Activated CD8-positive, alpha-beta memory T cell treated with anti-CD3 and anti-CD28 coated beads, Interleukin-2, amount 50 U/mL, for 4 hours (primary cell): ENCODE results near the gene PRSS48.
"Not testable (repeated sequence)": the region's sequence is repeated elsewhere in the genome, so short reads cannot be mapped to it uniquely, and the experiment has no call there.

Experiments used
- DNase-seq: peaks from one replicate; pipeline ENCODE4 v3.0.0-alpha.2; 2020

Gene PRSS48

GRCh38 chr4:151276787-151277562 lies at the start of gene PRSS48:
PRSS48 (plus strand) TSS chr4:151277161; CDS start chr4:151277173, 12 bp downstream.
- peak; percentile 17 for DNase-seq

GRCh38 chr4:151227172-151227571 lies 49.8 kb upstream of the PRSS48 start:
- no peak for DNase-seq

GRCh38 chr4:151227731-151228130 lies 49.2 kb upstream of the PRSS48 start:
- no peak for DNase-seq

GRCh38 chr4:151228189-151229119 lies 48.5 kb upstream of the PRSS48 start:
- no peak for DNase-seq

GRCh38 chr4:151231915-151232595 lies 44.9 kb upstream of the PRSS48 start:
- no peak for DNase-seq

- no peak for DNase-seq
Measured at GRCh38 chr4:151233600-151233999, 43.4 kb upstream of the PRSS48 start.

- not testable (repeated sequence) for DNase-seq
Measured at GRCh38 chr4:151235373-151235772, 41.6 kb upstream of the PRSS48 start.

- DNase-seq = no peak
Measured at GRCh38 chr4:151236036-151236435, 40.9 kb upstream of the PRSS48 start.

- no peak for DNase-seq
Measured at GRCh38 chr4:151238477-151238876, 38.5 kb upstream of the PRSS48 start.

- DNase-seq = no peak
Measured at GRCh38 chr4:151239608-151240007, 37.4 kb upstream of the PRSS48 start.

GRCh38 chr4:151242305-151242704 lies 34.7 kb upstream of the PRSS48 start:
- DNase-seq = no peak

GRCh38 chr4:151246742-151247141 lies 30.2 kb upstream of the PRSS48 start:
- no peak for DNase-seq

- DNase-seq = no peak
Measured at GRCh38 chr4:151247395-151247794, 29.6 kb upstream of the PRSS48 start.

- DNase-seq = no peak
Measured at GRCh38 chr4:151248519-151248918, 28.4 kb upstream of the PRSS48 start.

- DNase-seq = no peak
Measured at GRCh38 chr4:151250706-151251105, 26.3 kb upstream of the PRSS48 start.

- no peak for DNase-seq
Measured at GRCh38 chr4:151251603-151252304, 25.2 kb upstream of the PRSS48 start.

- DNase-seq = not testable (repeated sequence)
Measured at GRCh38 chr4:151255226-151255625, 21.7 kb upstream of the PRSS48 start.

GRCh38 chr4:151255680-151256079 lies 21.3 kb upstream of the PRSS48 start:
- DNase-seq = not testable (repeated sequence)

- DNase-seq = no peak
Measured at GRCh38 chr4:151256134-151256533, 20.8 kb upstream of the PRSS48 start.

- DNase-seq = no peak
Measured at GRCh38 chr4:151257704-151258103, 19.3 kb upstream of the PRSS48 start.

GRCh38 chr4:151259752-151260151 lies 17.2 kb upstream of the PRSS48 start:
- no peak for DNase-seq

- no peak for DNase-seq
Measured at GRCh38 chr4:151260526-151260925, 16.4 kb upstream of the PRSS48 start.

- no peak for DNase-seq
Measured at GRCh38 chr4:151263455-151263854, 13.5 kb upstream of the PRSS48 start.
